Activated naive CD4-positive, alpha-beta T cell treated with anti-CD3 and anti-CD28 coated beads, Interleukin-2, amount 10 ng/mL, durations not matched to agents 7 days and 5 days (primary cell): ENCODE data around the gene COL23A1.

Experiments used
- CTCF ChIA-PET: fragments of 350-600 bp; sonication (Branson Sonifier 250); formaldehyde crosslinking; loops from one replicate; lab custom pipeline; 2021; ENCODE audit warnings: antibody characterized with exemption; lab: Charles Lee
- DNase-seq: peaks from one replicate; pipeline ENCODE4 v3.0.0-alpha.2; 2020
- H3K27ac Mint-ChIP-seq: one replicate; pipeline ENCODE4 v1.8.0; 2021; ENCODE audit warnings: mild to moderate bottlenecking, moderate library complexity, mixed read lengths
- H3K27me3 Mint-ChIP-seq: one replicate; pipeline ENCODE4 v1.8.0; 2021; ENCODE audit warnings: mild to moderate bottlenecking, mixed read lengths
- H3K36me3 Mint-ChIP-seq: one replicate; pipeline ENCODE4 v1.8.0; 2021; ENCODE audit warnings: mixed read lengths
- H3K4me1 Mint-ChIP-seq: one replicate; pipeline ENCODE4 v1.8.0; 2021; ENCODE audit warnings: mixed read lengths
- H3K4me3 Mint-ChIP-seq: one replicate; pipeline ENCODE4 v1.8.0; 2021; ENCODE audit warnings: mild to moderate bottlenecking, moderate library complexity, mixed read lengths
- H3K9me3 Mint-ChIP-seq: one replicate; pipeline ENCODE4 v1.8.0; 2021; ENCODE audit warnings: mixed read lengths

COL23A1 gene

GRCh38 chr5:178525906-178526732, 64.1 kb downstream of the COL23A1 start:
- no peaks in the 10 kb centered on the region for H3K4me1 Mint-ChIP-seq
- CTCF ChIA-PET, result no interaction called here
- no peaks in the 10 kb centered on the region for H3K9me3 Mint-ChIP-seq
- no peak for DNase-seq
- no peaks in the 10 kb centered on the region for H3K36me3 Mint-ChIP-seq
- H3K27me3 Mint-ChIP-seq, result no peaks in the 10 kb centered on the region
- no peak overlapping the region for H3K27ac Mint-ChIP-seq
- no peak overlapping the region for H3K4me3 Mint-ChIP-seq

- Mint-ChIP-seq H3K36me3 (no peaks in the 10 kb centered on the region), H3K27ac (no peak overlapping the region), H3K4me1 (no peaks in the 10 kb centered on the region), H3K4me3 (no peak overlapping the region), H3K9me3 (peaks cover 3% of the 10 kb centered on the region), H3K27me3 (no peaks in the 10 kb centered on the region)
- DNase-seq, result no peak
- CTCF ChIA-PET, result no interaction called here
These were observed 65.9 kb downstream of the COL23A1 start for GRCh38 chr5:178524093-178524882.

- H3K36me3 Mint-ChIP-seq, result no peaks in the 10 kb centered on the region
- no peaks in the 10 kb centered on the region for H3K27me3 Mint-ChIP-seq
- no peaks in the 10 kb centered on the region for H3K4me1 Mint-ChIP-seq
- peaks cover 3% of the 10 kb centered on the region for H3K9me3 Mint-ChIP-seq
- no peak overlapping the region for H3K27ac Mint-ChIP-seq
- CTCF ChIA-PET, result no interaction called here
- DNase-seq, result no peak
- no peak overlapping the region for H3K4me3 Mint-ChIP-seq
These were observed 67.8 kb downstream of the COL23A1 start for GRCh38 chr5:178522361-178522760.

GRCh38 chr5:178520851-178521250, 69.3 kb downstream of the COL23A1 start:
- Mint-ChIP-seq H3K36me3 (no peaks in the 10 kb centered on the region), H3K4me3 (no peak overlapping the region), H3K27me3 (peaks cover 8% of the 10 kb centered on the region), H3K9me3 (peaks cover 3% of the 10 kb centered on the region), H3K27ac (no peak overlapping the region), H3K4me1 (no peaks in the 10 kb centered on the region)
- DNase-seq, result no peak
- CTCF ChIA-PET, result no interaction called here

GRCh38 chr5:178519804-178520203, 70.4 kb downstream of the COL23A1 start:
- no peak overlapping the region for H3K27ac Mint-ChIP-seq
- CTCF ChIA-PET, result no interaction called here
- H3K36me3 Mint-ChIP-seq, result no peaks in the 10 kb centered on the region
- DNase-seq, result no peak
- no peak overlapping the region for H3K4me3 Mint-ChIP-seq
- peaks cover 19% of the 10 kb centered on the region for H3K27me3 Mint-ChIP-seq
- H3K4me1 Mint-ChIP-seq, result no peaks in the 10 kb centered on the region
- peaks cover 3% of the 10 kb centered on the region for H3K9me3 Mint-ChIP-seq

- H3K36me3 Mint-ChIP-seq, result no peaks in the 10 kb centered on the region
- H3K9me3 Mint-ChIP-seq, result peaks cover 3% of the 10 kb centered on the region
- no peak overlapping the region for H3K4me3 Mint-ChIP-seq
- CTCF ChIA-PET, result no interaction called here
- peaks cover 19% of the 10 kb centered on the region for H3K27me3 Mint-ChIP-seq
- H3K4me1 Mint-ChIP-seq, result no peaks in the 10 kb centered on the region
- H3K27ac Mint-ChIP-seq, result no peak overlapping the region
- DNase-seq, result no peak
These were observed 71.0 kb downstream of the COL23A1 start for GRCh38 chr5:178519155-178519554.

- H3K4me1 Mint-ChIP-seq, result no peaks in the 10 kb centered on the region
- CTCF ChIA-PET, result no interaction called here
- no peak overlapping the region for H3K27ac Mint-ChIP-seq
- H3K27me3 Mint-ChIP-seq, result peaks cover 19% of the 10 kb centered on the region
- no peaks in the 10 kb centered on the region for H3K36me3 Mint-ChIP-seq
- no peak for DNase-seq
- H3K4me3 Mint-ChIP-seq, result no peak overlapping the region
- H3K9me3 Mint-ChIP-seq, result peaks cover 3% of the 10 kb centered on the region
These were observed 73.5 kb downstream of the COL23A1 start for GRCh38 chr5:178516504-178517235.

- CTCF ChIA-PET, result no interaction called here
- no peak for DNase-seq
- Mint-ChIP-seq H3K27me3 (peaks cover 19% of the 10 kb centered on the region), H3K36me3 (no peaks in the 10 kb centered on the region), H3K4me3 (no peak overlapping the region), H3K4me1 (no peaks in the 10 kb centered on the region), H3K27ac (no peak overlapping the region), H3K9me3 (peaks cover 3% of the 10 kb centered on the region)
These were observed 74.3 kb downstream of the COL23A1 start for GRCh38 chr5:178515776-178516503.

- H3K4me3 Mint-ChIP-seq, result no peak overlapping the region
These were observed 75.3 kb downstream of the COL23A1 start for GRCh38 chr5:178514851-178515418.

GRCh38 chr5:178511172-178511571, 79.0 kb downstream of the COL23A1 start:
- Mint-ChIP-seq H3K9me3 (no peaks in the 10 kb centered on the region), H3K27me3 (peaks cover 13% of the 10 kb centered on the region), H3K27ac (no peak overlapping the region), H3K4me1 (no peaks in the 10 kb centered on the region), H3K4me3 (no peak overlapping the region), H3K36me3 (no peaks in the 10 kb centered on the region)
- CTCF ChIA-PET, result no interaction called here
- no peak for DNase-seq

More at GRCh38 chr5:178514851-178515418, 75.3 kb downstream of the COL23A1 start:
- H3K4me1 Mint-ChIP-seq, result no peaks in the 10 kb centered on the region
- no peaks in the 10 kb centered on the region for H3K36me3 Mint-ChIP-seq
- peaks cover 19% of the 10 kb centered on the region for H3K27me3 Mint-ChIP-seq
- CTCF ChIA-PET, result no interaction called here
- H3K9me3 Mint-ChIP-seq, result peaks cover 3% of the 10 kb centered on the region
- DNase-seq, result no peak
- H3K27ac Mint-ChIP-seq, result no peak overlapping the region

- no peak for DNase-seq
- Mint-ChIP-seq H3K36me3 (no peaks in the 10 kb centered on the region), H3K9me3 (no peaks in the 10 kb centered on the region), H3K27ac (no peak overlapping the region), H3K27me3 (no peaks in the 10 kb centered on the region), H3K4me3 (no peak overlapping the region), H3K4me1 (no peaks in the 10 kb centered on the region)
- CTCF ChIA-PET, result no interaction called here
These were observed 80.6 kb downstream of the COL23A1 start for GRCh38 chr5:178509491-178510057.

- CTCF ChIA-PET, result no interaction called here
- H3K4me3 Mint-ChIP-seq, result no peak overlapping the region
- DNase-seq, result no peak
- no peaks in the 10 kb centered on the region for H3K27me3 Mint-ChIP-seq
- no peaks in the 10 kb centered on the region for H3K4me1 Mint-ChIP-seq
- H3K9me3 Mint-ChIP-seq, result no peaks in the 10 kb centered on the region
- H3K27ac Mint-ChIP-seq, result no peak overlapping the region
- no peaks in the 10 kb centered on the region for H3K36me3 Mint-ChIP-seq
These were observed 82.9 kb downstream of the COL23A1 start for GRCh38 chr5:178507151-178507932.
